OCI-LY1 (cell line): ENCODE data around the gene CSF2.
"Not testable (repeated sequence)": the region's sequence is repeated elsewhere in the genome, so short reads cannot be mapped to it uniquely, and the experiment has no call there.

Experiments
- CTCF ChIP-seq: fragments of 200-600 bp; sonication (generic), shearing (Covaris generic); IDR thresholded peaks from 2 replicates; pipeline ENCODE4 v1.5.1; 2017; ENCODE audit warnings: mild to moderate bottlenecking, antibody characterized with exemption, low read length, moderate library complexity, mixed read lengths
- EZH2 ChIP-seq: fragments of 200-600 bp; sonication (generic), shearing (Covaris generic); IDR thresholded peaks from 2 replicates; pipeline ENCODE4 v1.8.0; 2017; ENCODE audit warnings: borderline replicate concordance, mixed run types, mild to moderate bottlenecking, antibody characterized with exemption, low read length, moderate library complexity, mixed read lengths

GRCh38 chr5:132123578-132123977 is 50.0 kb downstream of the CSF2 start:
- TF ChIP-seq CTCF, EZH2: not testable (repeated sequence)
